GM19193 (cell line): ENCODE results near the gene MEFV.

Experiments
- POLR2A ChIP-seq: IDR thresholded peaks from 4 replicates; pipeline ENCODE4 v1.6.1; 2011; ENCODE audit not compliant: insufficient read depth, insufficient read length; ENCODE audit errors: extremely low read depth

The MEFV gene

GRCh38 chr16:3194792-3195191 lies 61.6 kb downstream of the MEFV start:
- no peak for TF ChIP-seq POLR2A

- TF ChIP-seq POLR2A, result no peak
Measured at GRCh38 chr16:3193221-3194212, 62.9 kb downstream of the MEFV start.

GRCh38 chr16:3192476-3193019 lies 63.9 kb downstream of the MEFV start:
- TF ChIP-seq POLR2A, result no peak
